Activated CD8-positive, alpha-beta memory T cell treated with anti-CD3 and anti-CD28 coated beads, Interleukin-2, amount 50 U/mL, for 24 hours (primary cell): ENCODE data around the gene SLC35A2.
"Not testable (repeated sequence)": the region's sequence is repeated elsewhere in the genome, so short reads cannot be mapped to it uniquely, and the experiment has no call there.

Experiments used
- DNase-seq: peaks from one replicate; pipeline ENCODE4 v3.0.0-alpha.2; 2020; ENCODE audit errors: extremely low read depth

Gene SLC35A2

GRCh38 chrX:48902776-48903175 lies 8.7 kb downstream of the SLC35A2 start:
- no peak for DNase-seq

GRCh38 chrX:48902135-48902534 lies 9.3 kb downstream of the SLC35A2 start:
- no peak for DNase-seq

GRCh38 chrX:48901069-48901468 lies 10.4 kb downstream of the SLC35A2 start:
- no peak for DNase-seq

- no peak for DNase-seq
These were observed 12.4 kb downstream of the SLC35A2 start for GRCh38 chrX:48899078-48899410.

GRCh38 chrX:48897625-48898306 lies 13.7 kb downstream of the SLC35A2 start, which contains the start of the genes PQBP1 and TIMM17B:
Gene PQBP1 (plus strand): TSS chrX:48897930. CDS start chrX:48898510, 580 bp downstream.
Gene TIMM17B (minus strand): TSS chrX:48897768. CDS start chrX:48897749, 19 bp downstream.
- no peak for DNase-seq

- no peak for DNase-seq
These were observed 14.3 kb downstream of the SLC35A2 start for GRCh38 chrX:48897157-48897624.

GRCh38 chrX:48896611-48897011 lies 14.8 kb downstream of the SLC35A2 start:
- DNase-seq, result no peak

GRCh38 chrX:48894891-48895290 lies 16.6 kb downstream of the SLC35A2 start:
- DNase-seq, result no peak

GRCh38 chrX:48893556-48894348 lies 17.7 kb downstream of the SLC35A2 start:
- DNase-seq, result no peak

GRCh38 chrX:48892896-48893295 lies 18.6 kb downstream of the SLC35A2 start:
- no peak for DNase-seq

GRCh38 chrX:48891402-48892288 lies 19.8 kb downstream of the SLC35A2 start:
- peak; percentile 26 for DNase-seq

- no peak for DNase-seq
These were observed 20.5 kb downstream of the SLC35A2 start for GRCh38 chrX:48890934-48891401.

- DNase-seq, result no peak
These were observed 21.0 kb downstream of the SLC35A2 start for GRCh38 chrX:48890296-48890925.

GRCh38 chrX:48886586-48886985 lies 24.9 kb downstream of the SLC35A2 start:
- not testable (repeated sequence) for DNase-seq

- DNase-seq, result no peak
These were observed 27.7 kb downstream of the SLC35A2 start for GRCh38 chrX:48883729-48884128.

- not testable (repeated sequence) for DNase-seq
These were observed 34.5 kb downstream of the SLC35A2 start for GRCh38 chrX:48876944-48877343.

GRCh38 chrX:48872017-48872416 lies 39.4 kb downstream of the SLC35A2 start:
- DNase-seq, result not testable (repeated sequence)

GRCh38 chrX:48864210-48864609 lies 47.2 kb downstream of the SLC35A2 start:
- DNase-seq, result no peak

- DNase-seq, result no peak
These were observed 56.5 kb downstream of the SLC35A2 start for GRCh38 chrX:48854898-48855297.

- not testable (repeated sequence) for DNase-seq
These were observed 57.2 kb downstream of the SLC35A2 start for GRCh38 chrX:48854121-48854804.

- not testable (repeated sequence) for DNase-seq
These were observed 58.0 kb downstream of the SLC35A2 start for GRCh38 chrX:48853494-48853893.
